Measurements from ENCODE around the gene PRODH2.

Gene PRODH2, protein sequence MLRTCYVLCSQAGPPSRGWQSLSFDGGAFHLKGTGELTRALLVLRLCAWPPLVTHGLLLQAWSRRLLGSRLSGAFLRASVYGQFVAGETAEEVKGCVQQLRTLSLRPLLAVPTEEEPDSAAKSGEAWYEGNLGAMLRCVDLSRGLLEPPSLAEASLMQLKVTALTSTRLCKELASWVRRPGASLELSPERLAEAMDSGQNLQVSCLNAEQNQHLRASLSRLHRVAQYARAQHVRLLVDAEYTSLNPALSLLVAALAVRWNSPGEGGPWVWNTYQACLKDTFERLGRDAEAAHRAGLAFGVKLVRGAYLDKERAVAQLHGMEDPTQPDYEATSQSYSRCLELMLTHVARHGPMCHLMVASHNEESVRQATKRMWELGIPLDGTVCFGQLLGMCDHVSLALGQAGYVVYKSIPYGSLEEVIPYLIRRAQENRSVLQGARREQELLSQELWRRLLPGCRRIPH

DNA sequence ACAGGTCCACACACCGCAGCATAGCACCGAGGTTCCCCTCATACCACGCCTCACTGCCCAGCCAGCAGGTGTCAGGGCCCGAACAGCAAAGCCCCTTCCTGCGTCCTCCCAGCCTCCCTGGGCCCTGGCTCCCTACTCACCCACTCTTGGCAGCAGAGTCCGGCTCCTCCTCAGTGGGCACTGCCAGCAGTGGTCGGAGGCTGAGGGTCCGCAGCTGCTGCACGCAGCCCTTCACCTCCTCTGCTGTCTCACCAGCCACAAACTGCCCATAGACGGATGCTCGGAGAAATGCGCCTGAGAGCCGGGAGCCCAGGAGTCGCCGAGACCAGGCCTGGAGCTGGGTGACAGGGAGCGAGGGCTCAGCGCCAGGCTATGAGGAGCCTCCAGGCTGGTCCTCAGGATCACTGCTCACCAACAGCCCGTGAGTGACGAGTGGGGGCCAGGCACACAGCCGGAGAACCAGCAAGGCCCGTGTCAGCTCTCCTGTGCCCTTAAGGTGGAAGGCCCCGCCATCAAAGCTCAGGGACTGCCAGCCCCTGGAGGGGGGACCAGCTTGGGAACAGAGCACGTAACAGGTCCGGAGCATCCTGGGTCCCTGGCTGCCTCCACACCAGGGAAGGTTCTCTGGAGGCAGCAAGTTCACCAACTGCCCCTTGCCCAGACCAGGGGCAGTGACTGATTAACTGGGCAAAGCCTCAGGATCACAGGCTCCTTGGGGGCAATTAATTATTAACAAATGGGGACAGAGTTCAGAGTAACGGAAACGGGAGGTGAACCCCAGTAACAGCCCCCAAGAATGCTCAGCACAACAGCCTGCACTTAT lies at the start of gene PRODH2:
PRODH2 (minus strand) TSS at position 626 of the 823 bp plus-strand sequence; CDS start at position 586, 40 bp downstream.
- no peak for DNase-seq

- DNase-seq: no peak
Observed at GRCh38 chr19:35861640-35862160, 49.1 kb upstream of the PRODH2 start.

- DNase-seq: no peak
Observed at GRCh38 chr19:35860818-35861639, 48.4 kb upstream of the PRODH2 start.

DNA sequence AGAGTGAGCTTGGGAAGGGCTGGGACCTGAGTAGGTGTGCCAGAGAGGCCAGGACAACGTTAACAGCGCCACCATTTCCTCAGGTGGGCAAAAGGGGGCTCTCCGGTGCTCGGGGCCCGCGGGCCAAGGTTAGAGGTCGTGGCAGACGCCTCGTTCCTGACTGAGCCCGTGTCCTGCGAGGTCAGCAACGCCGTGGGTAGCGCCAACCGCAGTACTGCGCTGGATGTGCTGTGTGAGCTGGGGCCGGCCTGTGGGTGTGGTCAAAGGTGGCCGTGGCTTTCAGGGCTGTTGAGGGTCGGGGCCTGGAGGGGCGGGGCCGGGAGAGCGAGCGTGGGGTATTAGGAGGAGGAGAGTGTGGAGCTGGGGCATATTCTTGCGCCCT lies 47.8 kb upstream of the PRODH2 start:
- DNase-seq: no peak

- DNase-seq: no peak
Observed at GRCh38 chr19:35859414-35859813, 46.8 kb upstream of the PRODH2 start.

DNA sequence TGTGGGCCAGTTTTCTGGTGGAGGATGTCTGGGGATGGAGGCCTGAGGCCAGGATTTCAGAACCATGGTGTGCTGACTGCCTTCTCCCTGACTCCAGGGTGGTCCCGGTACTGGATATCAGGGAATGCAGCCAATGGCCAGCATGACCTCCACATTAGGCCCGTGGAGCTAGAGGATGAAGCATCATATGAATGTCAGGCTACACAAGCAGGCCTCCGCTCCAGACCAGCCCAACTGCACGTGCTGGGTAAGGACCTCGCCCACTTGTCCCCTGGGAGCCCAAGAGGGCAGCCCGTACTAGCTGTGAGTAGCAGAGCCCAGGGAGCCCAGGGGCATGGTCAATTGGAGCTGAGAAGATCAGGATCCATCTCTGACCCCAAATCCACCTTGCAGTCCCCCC lies 45.7 kb upstream of the PRODH2 start:
- DNase-seq: no peak

DNA sequence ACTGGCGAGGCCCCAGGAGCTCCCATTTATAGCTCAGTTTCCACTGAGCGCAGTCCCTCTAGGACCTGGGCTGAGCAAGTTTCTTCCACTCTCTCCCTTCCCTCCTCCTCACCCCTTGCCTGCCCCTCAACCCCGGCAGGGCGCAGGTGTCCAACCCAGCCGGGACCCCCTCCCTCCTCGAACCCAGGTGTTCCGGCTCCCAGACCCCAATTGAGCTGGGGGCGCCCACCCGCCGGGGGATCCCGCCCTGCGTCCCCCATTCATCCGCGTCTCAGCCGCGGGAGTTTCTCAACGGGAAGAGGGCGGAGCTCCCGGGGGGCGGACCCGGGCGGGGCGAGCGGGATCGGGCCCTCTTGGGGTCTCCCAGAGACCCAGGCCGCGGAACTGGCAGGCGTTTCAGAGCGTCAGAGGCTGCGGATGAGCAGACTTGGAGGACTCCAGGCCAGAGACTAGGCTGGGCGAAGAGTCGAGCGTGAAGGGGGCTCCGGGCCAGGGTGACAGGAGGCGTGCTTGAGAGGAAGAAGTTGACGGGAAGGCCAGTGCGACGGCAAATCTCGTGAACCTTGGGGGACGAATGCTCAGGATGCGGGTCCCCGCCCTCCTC lies 44.0 kb upstream of the PRODH2 start, which contains the start of gene KIRREL2:
KIRREL2 (plus strand) TSS at position 366 of the 604 bp plus-strand sequence; CDS start at position 575, 209 bp downstream.
- DNase-seq: no peak

DNA sequence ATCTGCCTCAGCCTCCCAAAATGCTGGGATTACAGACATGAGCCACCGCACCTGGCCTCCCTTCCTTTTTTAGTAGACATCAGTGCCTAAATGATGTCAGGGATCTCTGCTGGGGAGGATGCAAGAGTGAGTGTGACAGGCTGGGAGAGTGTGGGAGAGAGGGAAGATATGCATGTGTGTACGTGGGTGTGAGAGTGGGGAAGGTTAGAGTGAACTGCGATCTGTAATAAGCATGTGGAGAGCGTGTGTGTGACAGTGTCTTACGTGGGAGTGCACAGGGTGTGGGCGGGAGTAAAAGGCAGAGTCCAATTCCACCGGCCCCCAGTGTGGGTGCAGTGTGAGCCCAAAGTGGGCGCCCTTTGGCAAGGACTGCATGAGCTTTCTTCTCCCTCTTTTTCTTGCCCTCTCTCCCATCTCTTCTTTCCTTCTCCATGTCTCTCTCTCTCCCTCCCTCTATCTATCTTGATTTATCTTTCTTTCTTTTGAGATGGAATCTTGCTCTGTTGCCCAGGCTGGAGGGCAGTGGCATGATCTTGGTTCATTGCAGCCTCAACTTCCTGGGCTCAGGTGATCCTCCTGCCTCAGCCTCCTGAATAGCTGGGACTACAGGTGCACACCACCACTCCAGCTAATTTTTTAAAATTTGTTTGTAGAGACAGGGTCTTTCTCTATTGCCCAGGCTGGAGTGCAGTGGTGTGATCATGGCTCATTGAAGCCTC lies 40.6 kb upstream of the PRODH2 start:
- no peak for DNase-seq

DNA sequence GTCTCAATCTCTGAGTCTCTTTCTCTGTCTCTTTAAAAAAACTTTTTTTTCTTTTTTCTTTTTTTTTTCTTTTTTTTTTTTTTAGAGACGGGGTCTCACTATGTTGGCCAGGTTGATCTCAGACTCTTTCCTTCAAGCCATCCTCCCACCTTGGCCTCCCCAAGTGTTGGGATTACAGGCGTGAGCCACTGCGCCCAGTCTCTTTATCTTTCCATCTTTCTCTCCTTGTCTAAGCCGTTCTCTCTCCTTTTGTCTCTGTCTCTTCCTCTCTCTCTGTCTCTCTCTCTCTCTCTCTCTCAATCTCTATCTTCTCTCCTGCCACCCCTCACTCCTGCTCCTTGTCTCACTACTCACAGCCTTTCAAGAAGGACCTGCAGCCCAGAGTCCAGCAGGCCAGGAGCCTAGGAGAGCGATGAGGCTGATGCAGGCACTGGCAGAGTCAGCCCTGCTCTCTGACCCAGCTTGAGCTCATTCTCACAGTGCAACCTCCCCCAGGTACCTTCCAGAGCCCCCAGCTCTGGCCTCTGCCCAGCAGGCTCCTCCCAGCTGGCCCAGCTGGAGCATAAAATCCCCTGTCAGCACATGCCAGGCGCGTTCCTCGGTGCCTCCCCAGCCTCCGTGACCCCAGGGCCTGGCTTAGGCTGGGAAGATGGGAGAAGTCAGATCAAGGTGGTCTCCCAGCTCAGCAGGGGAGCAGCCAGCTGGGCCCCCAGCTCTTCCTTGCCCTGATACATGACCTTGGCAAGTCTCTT lies 39.6 kb upstream of the PRODH2 start, which contains the start of gene NPHS1:
NPHS1 (minus strand) TSS at position 476 of the 752 bp plus-strand sequence. CDS start 667 bp downstream, outside the sequence.
- no peak for DNase-seq

GRCh38 chr19:35851213-35852028 lies 38.8 kb upstream of the PRODH2 start:
- no peak for DNase-seq

- DNase-seq: no peak
Observed at GRCh38 chr19:35848919-35849505, 36.4 kb upstream of the PRODH2 start.

DNA sequence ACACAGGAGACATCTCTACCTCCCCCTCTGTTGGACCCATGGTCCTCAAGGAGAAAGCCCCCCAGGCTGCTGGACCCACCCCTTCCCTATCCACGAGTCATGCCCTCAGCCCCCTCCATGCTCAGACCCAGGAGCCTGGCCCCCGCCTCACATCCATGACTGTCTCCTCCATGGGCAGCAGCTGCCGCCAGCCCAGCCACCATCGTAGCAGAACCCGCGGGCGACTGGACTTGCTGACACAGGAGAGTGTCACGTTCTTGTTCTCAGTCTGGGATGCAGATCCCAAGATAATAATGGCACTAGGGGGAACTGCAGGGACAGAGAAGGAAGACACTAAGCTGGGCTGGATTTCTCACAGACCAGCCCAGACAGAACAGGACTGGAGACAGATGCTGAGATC lies 35.8 kb upstream of the PRODH2 start:
- no peak for DNase-seq

DNA sequence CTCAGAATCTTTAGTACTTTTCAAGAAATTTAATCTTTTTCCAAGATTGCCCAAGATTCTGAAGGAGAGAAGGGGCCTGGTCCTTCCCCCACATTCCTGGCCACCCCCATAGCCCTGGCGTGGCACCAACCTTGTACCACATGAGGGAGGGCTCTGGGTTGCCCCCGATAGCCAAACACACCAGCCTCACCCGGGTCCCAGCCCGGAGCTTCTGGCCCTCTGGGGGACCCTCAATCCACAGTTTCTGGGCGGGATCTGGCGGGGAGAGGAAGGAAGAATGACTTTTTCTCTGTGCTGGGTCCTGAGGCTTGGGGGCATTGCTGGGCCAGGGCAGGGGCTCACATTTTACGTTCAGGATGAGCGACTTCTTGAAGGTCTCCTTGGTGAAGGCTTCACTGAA lies 35.3 kb upstream of the PRODH2 start:
- DNase-seq: no peak

GRCh38 chr19:35846038-35846668 lies 33.5 kb upstream of the PRODH2 start:
- peak; percentile 33 for DNase-seq

- no peak for DNase-seq
Observed at GRCh38 chr19:35845215-35846037, 32.8 kb upstream of the PRODH2 start.

DNA sequence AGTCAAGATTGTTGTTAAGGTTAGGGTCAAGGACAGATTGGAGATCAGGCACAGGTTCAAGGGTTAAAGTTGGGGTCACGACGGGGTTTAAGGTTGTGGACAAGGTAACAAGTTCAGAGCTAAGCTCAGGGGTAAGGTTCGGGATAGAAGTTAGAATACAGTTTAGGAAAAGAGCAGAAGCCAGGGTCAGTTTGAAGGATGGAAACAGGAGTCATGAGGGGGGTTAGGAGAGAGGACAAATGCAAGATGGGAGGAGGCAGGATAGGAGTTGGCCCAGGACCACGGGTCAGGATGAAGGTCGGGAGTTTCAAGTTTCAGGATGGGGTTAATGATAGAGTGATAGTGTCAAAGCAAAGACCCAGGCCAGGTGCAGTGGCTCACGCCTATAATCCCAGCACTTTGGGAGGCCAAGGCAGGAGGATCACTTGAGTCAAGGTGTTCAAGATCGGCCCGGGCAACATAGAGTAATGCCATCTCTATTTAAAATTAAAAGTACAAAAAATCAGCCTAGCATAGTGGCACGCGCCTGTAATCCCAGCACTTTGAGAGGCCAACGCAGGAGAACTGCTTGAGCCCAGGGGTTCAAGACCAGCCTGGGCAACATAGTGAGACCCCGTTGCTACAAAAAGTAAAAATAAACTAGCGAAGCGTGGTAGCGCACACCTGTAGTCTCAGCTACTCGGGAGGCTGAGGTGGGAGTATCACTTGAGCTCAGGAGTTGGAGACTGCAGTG lies 32.0 kb upstream of the PRODH2 start:
- DNase-seq: no peak

Measured in NCI-H526 treated with DMSO at 0.1 percent for 48 hours (cell line).